ENCODE results near the gene PARP15.

PARP15 gene

GRCh38 chr3:122598151-122598550, 20.7 kb downstream of the PARP15 start:
- Histone ChIP-seq H3K4me3 (ENCODE audit: control insufficient read depth in 1 of 7, extremely low read depth in 1 of 7, insufficient read depth in 4 of 7, low read depth in 2 of 7, low read length in 6 of 7) (no peak overlapping the region), H3K27me3 (replicated peaks in 2 of 5; ENCODE audit: control insufficient read depth in 4 of 5, insufficient read depth in 5 of 5, low read length in 4 of 5) (no peaks in the 10 kb centered on the region), H3K9me3 (ENCODE audit: control extremely low read depth in 1 of 5, control insufficient read depth in 4 of 5, insufficient read depth in 2 of 5, low read depth in 1 of 5, low read length in 4 of 5) (peaks cover 0 to 2% (median 0%) of the 10 kb centered on the region in 5 experiments), H3K36me3 (ENCODE audit: control insufficient read depth in 4 of 4, insufficient read depth in 4 of 4, low read length in 3 of 4) (no peaks in the 10 kb centered on the region), H3K27ac (ENCODE audit: insufficient read depth in 1 of 2, low read depth in 1 of 2, low read length in 2 of 2, poor library complexity in 1 of 2, severe bottlenecking in 2 of 2) (no peak overlapping the region), H3K4me1 (ENCODE audit: control extremely low read depth in 1 of 4, control insufficient read depth in 4 of 4, insufficient read depth in 4 of 4, low read length in 3 of 4) (peaks cover 0 to 2% (median 0%) of the 10 kb centered on the region in 4 experiments)
- 93% methylated on average over 2 of the region's 3 CpGs for WGBS (ENCODE audit: insufficient coverage)
- no peak for DNase-seq
- ChIA-PET CTCF (interaction anchor here (0.9 kb wide), 1 partner anchor 11 kb away, joined by 3 read pairs; no protein-coding TSS in a partner anchor), POLR2A (no interaction called here)

DNA sequence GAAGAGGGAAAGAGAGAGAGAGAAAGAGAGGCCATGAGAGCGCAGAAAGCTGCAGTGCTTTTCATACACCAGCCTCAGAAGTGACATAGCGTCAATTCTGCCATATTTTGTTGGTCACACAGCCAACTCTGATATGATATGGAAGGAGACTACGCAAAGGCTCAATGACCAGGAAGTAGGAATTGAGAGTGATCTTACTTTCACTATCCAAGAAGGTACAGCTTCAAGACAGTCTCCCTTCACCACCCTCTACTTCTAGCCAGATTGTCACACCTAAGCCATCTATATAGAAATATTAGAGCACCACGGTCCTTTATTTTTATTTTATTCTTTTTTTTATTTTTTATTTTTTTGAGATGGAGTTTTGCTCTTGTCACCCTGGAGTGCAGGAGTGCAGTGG, 21.1 kb downstream of the PARP15 start:
- H3K9me3 ChIP-seq (ENCODE audit: control extremely low read depth in 1 of 5, control insufficient read depth in 4 of 5, insufficient read depth in 2 of 5, low read depth in 1 of 5, low read length in 4 of 5) = peaks cover 0 to 2% (median 0%) of the 10 kb centered on the region in 5 experiments
- H3K27ac ChIP-seq (ENCODE audit: insufficient read depth in 1 of 2, low read depth in 1 of 2, low read length in 2 of 2, poor library complexity in 1 of 2, severe bottlenecking in 2 of 2) = no peak overlapping the region
- H3K36me3 ChIP-seq (ENCODE audit: control insufficient read depth in 4 of 4, insufficient read depth in 4 of 4, low read length in 3 of 4) = no peaks in the 10 kb centered on the region
- H3K4me1 ChIP-seq (ENCODE audit: control extremely low read depth in 1 of 4, control insufficient read depth in 4 of 4, insufficient read depth in 4 of 4, low read length in 3 of 4) = peaks cover 0 to 2% (median 0%) of the 10 kb centered on the region in 4 experiments
- ChIA-PET CTCF (interaction anchor here (0.9 to 1.5 kb wide), 2 partner anchors 11 to 14 kb away, joined by 3 read pairs; no protein-coding TSS in a partner anchor), POLR2A (no interaction called here)
- 92% methylated on average over 2 of the region's 4 CpGs for WGBS (ENCODE audit: insufficient coverage)
- no peaks in the 10 kb centered on the region for H3K27me3 ChIP-seq (replicated peaks in 2 of 5; ENCODE audit: control insufficient read depth in 4 of 5, insufficient read depth in 5 of 5, low read length in 4 of 5)
- H3K4me3 ChIP-seq (ENCODE audit: control insufficient read depth in 1 of 7, extremely low read depth in 1 of 7, insufficient read depth in 4 of 7, low read depth in 2 of 7, low read length in 6 of 7) = no peak overlapping the region
- no peak for DNase-seq

DNA sequence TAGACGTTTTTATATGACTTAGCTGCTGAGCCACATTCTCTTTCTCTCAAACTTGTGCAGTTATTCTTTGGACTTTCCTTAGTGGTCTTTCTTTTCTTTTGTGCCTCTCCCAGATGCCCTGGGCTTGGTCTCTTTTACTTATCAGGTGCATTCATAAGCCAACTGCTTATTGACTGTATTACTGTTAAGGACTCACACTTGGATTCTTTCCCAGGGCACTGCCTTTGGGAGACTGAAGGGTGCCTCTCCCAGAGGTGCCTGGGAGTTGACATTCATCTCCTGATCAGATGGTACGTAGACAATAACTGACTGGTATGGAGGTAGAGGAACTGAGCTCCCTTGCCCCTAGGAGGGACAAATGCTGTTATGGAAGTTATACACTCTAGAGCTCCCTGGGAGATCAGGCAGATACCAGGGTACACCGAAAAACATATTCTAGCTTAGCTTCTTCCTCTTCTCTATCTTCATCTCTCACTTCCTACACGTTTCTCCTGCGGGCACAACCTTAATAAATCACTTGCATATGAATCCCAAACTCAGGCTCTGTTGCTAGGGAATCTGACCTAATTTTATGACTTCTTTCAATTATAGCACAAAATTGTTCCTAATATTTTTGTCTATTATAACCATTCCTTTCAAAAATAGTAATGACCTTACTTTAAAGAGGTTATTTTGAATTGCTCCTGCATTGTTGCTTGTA, 24.7 kb downstream of the PARP15 start:
- DNase-seq = no peak
- H3K9me3 ChIP-seq (ENCODE audit: control extremely low read depth in 1 of 5, control insufficient read depth in 4 of 5, insufficient read depth in 2 of 5, low read depth in 1 of 5, low read length in 4 of 5) = no peaks in the 10 kb centered on the region
- H3K27me3 ChIP-seq (replicated peaks in 2 of 5; ENCODE audit: control insufficient read depth in 4 of 5, insufficient read depth in 5 of 5, low read length in 4 of 5) = no peaks in the 10 kb centered on the region
- H3K4me1 ChIP-seq (ENCODE audit: control extremely low read depth in 1 of 4, control insufficient read depth in 4 of 4, insufficient read depth in 4 of 4, low read length in 3 of 4) = peaks cover 0 to 2% (median 0%) of the 10 kb centered on the region in 4 experiments
- H3K27ac ChIP-seq (ENCODE audit: insufficient read depth in 1 of 2, low read depth in 1 of 2, low read length in 2 of 2, poor library complexity in 1 of 2, severe bottlenecking in 2 of 2) = no peak overlapping the region
- peaks cover 0 to 4% (median 0%) of the 10 kb centered on the region in 4 experiments for H3K36me3 ChIP-seq (ENCODE audit: control insufficient read depth in 4 of 4, insufficient read depth in 4 of 4, low read length in 3 of 4)
- no peak overlapping the region for H3K4me3 ChIP-seq (ENCODE audit: control insufficient read depth in 1 of 7, extremely low read depth in 1 of 7, insufficient read depth in 4 of 7, low read depth in 2 of 7, low read length in 6 of 7)
- ChIA-PET CTCF (no interaction called here), POLR2A (no interaction called here)
- 43% methylated on average over 3 of the region's 5 CpGs for WGBS (ENCODE audit: insufficient coverage)

- WGBS (ENCODE audit: insufficient coverage) = 100% methylated on average over 2 of the region's 2 CpGs
These were observed 25.6 kb downstream of the PARP15 start for GRCh38 chr3:122603056-122603455.

GRCh38 chr3:122606330-122606729, 28.9 kb downstream of the PARP15 start:
- Histone ChIP-seq H3K27ac (ENCODE audit: insufficient read depth in 1 of 2, low read depth in 1 of 2, low read length in 2 of 2, poor library complexity in 1 of 2, severe bottlenecking in 2 of 2) (no peak overlapping the region), H3K36me3 (ENCODE audit: control insufficient read depth in 4 of 4, insufficient read depth in 4 of 4, low read length in 3 of 4) (peaks cover 0 to 11% (median 2%) of the 10 kb centered on the region in 4 experiments), H3K4me1 (ENCODE audit: control extremely low read depth in 1 of 4, control insufficient read depth in 4 of 4, insufficient read depth in 4 of 4, low read length in 3 of 4) (peaks cover 0 to 2% (median 0%) of the 10 kb centered on the region in 4 experiments), H3K27me3 (replicated peaks in 2 of 5; ENCODE audit: control insufficient read depth in 4 of 5, insufficient read depth in 5 of 5, low read length in 4 of 5) (no peaks in the 10 kb centered on the region), H3K9me3 (ENCODE audit: control extremely low read depth in 1 of 5, control insufficient read depth in 4 of 5, insufficient read depth in 2 of 5, low read depth in 1 of 5, low read length in 4 of 5) (no peaks in the 10 kb centered on the region), H3K4me3 (ENCODE audit: control insufficient read depth in 1 of 7, extremely low read depth in 1 of 7, insufficient read depth in 4 of 7, low read depth in 2 of 7, low read length in 6 of 7) (no peak overlapping the region)
- POLR2A ChIA-PET = no interaction called here
- WGBS (ENCODE audit: insufficient coverage) = 100% methylated on average over 2 of the region's 4 CpGs
- CTCF ChIA-PET = no interaction called here
- no peak for DNase-seq

More at GRCh38 chr3:122603056-122603455, 25.6 kb downstream of the PARP15 start:
- Histone ChIP-seq H3K4me3 (ENCODE audit: control insufficient read depth in 1 of 7, extremely low read depth in 1 of 7, insufficient read depth in 4 of 7, low read depth in 2 of 7, low read length in 6 of 7) (no peak overlapping the region), H3K9me3 (ENCODE audit: control extremely low read depth in 1 of 5, control insufficient read depth in 4 of 5, insufficient read depth in 2 of 5, low read depth in 1 of 5, low read length in 4 of 5) (no peaks in the 10 kb centered on the region), H3K36me3 (ENCODE audit: control insufficient read depth in 4 of 4, insufficient read depth in 4 of 4, low read length in 3 of 4) (peaks cover 0 to 4% (median 0%) of the 10 kb centered on the region in 4 experiments), H3K4me1 (ENCODE audit: control extremely low read depth in 1 of 4, control insufficient read depth in 4 of 4, insufficient read depth in 4 of 4, low read length in 3 of 4) (peaks cover 0 to 2% (median 0%) of the 10 kb centered on the region in 4 experiments), H3K27ac (ENCODE audit: insufficient read depth in 1 of 2, low read depth in 1 of 2, low read length in 2 of 2, poor library complexity in 1 of 2, severe bottlenecking in 2 of 2) (no peak overlapping the region), H3K27me3 (replicated peaks in 2 of 5; ENCODE audit: control insufficient read depth in 4 of 5, insufficient read depth in 5 of 5, low read length in 4 of 5) (no peaks in the 10 kb centered on the region)
- CTCF ChIA-PET = no interaction called here
- no peak for DNase-seq
- POLR2A ChIA-PET = no interaction called here

GRCh38 chr3:122608916-122609315, 31.5 kb downstream of the PARP15 start:
- ChIA-PET CTCF (no interaction called here), POLR2A (no interaction called here)
- H3K4me1 ChIP-seq (ENCODE audit: control extremely low read depth in 1 of 4, control insufficient read depth in 4 of 4, insufficient read depth in 4 of 4, low read length in 3 of 4) = no peaks in the 10 kb centered on the region
- WGBS (ENCODE audit: insufficient coverage) = no CpG with 5 or more reads among the region's 1 CpG
- no peak for DNase-seq
- H3K27ac ChIP-seq (ENCODE audit: insufficient read depth in 1 of 2, low read depth in 1 of 2, low read length in 2 of 2, poor library complexity in 1 of 2, severe bottlenecking in 2 of 2) = no peak overlapping the region
- H3K9me3 ChIP-seq (ENCODE audit: control extremely low read depth in 1 of 5, control insufficient read depth in 4 of 5, insufficient read depth in 2 of 5, low read depth in 1 of 5, low read length in 4 of 5) = no peaks in the 10 kb centered on the region
- no peaks in the 10 kb centered on the region for H3K27me3 ChIP-seq (replicated peaks in 2 of 5; ENCODE audit: control insufficient read depth in 4 of 5, insufficient read depth in 5 of 5, low read length in 4 of 5)
- H3K36me3 ChIP-seq (ENCODE audit: control insufficient read depth in 4 of 4, insufficient read depth in 4 of 4, low read length in 3 of 4) = peaks cover 0 to 16% (median 2%) of the 10 kb centered on the region in 4 experiments
- H3K4me3 ChIP-seq (ENCODE audit: control insufficient read depth in 1 of 7, extremely low read depth in 1 of 7, insufficient read depth in 4 of 7, low read depth in 2 of 7, low read length in 6 of 7) = no peak overlapping the region

DNA sequence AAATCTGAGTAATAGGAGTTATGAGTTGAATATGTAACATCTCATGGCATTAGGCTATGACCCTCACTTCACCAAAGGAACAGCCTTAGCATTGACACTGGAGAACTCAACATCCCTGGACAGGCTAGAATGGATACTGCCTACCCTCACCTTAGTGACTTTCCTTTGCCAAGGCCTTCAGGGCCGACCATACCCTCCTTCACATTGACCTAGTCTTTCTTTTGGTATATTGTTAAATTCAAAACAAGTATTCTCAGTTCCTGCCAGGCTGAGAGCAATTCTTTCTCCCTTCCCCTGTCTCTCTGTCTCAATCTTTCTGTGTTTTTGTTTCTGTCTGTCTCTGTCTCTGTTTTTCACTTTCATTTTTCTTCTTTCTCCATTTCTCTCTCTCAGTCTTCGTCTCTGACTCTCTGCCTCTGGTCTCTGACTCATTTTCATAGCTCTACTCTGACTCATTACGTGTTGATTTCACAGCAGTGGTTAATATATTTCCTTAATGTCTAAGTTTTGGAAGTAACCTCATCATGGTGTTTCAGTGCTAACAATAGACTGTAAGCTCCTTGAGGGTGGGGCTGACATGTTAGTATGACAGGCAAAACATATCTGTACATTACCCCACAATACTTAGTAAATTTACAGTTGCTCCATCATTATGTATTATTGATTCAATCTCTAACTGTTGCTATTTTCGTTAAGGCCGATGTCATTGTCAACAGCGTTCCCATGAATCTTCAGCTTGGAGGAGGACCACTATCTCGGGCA, 32.5 kb downstream of the PARP15 start:
- no peaks in the 10 kb centered on the region for H3K27me3 ChIP-seq (replicated peaks in 2 of 5; ENCODE audit: control insufficient read depth in 4 of 5, insufficient read depth in 5 of 5, low read length in 4 of 5)
- no peak overlapping the region for H3K4me3 ChIP-seq (ENCODE audit: control insufficient read depth in 1 of 7, extremely low read depth in 1 of 7, insufficient read depth in 4 of 7, low read depth in 2 of 7, low read length in 6 of 7)
- DNase-seq = no peak
- no peak overlapping the region for H3K27ac ChIP-seq (ENCODE audit: insufficient read depth in 1 of 2, low read depth in 1 of 2, low read length in 2 of 2, poor library complexity in 1 of 2, severe bottlenecking in 2 of 2)
- H3K4me1 ChIP-seq (ENCODE audit: control extremely low read depth in 1 of 4, control insufficient read depth in 4 of 4, insufficient read depth in 4 of 4, low read length in 3 of 4) = no peaks in the 10 kb centered on the region
- WGBS (ENCODE audit: insufficient coverage) = 100% methylated on average over 5 of the region's 7 CpGs
- POLR2A ChIA-PET = no interaction called here
- CTCF ChIA-PET = no interaction called here
- peaks cover 0 to 16% (median 2%) of the 10 kb centered on the region in 4 experiments for H3K36me3 ChIP-seq (ENCODE audit: control insufficient read depth in 4 of 4, insufficient read depth in 4 of 4, low read length in 3 of 4)
- H3K9me3 ChIP-seq (ENCODE audit: control extremely low read depth in 1 of 5, control insufficient read depth in 4 of 5, insufficient read depth in 2 of 5, low read depth in 1 of 5, low read length in 4 of 5) = no peaks in the 10 kb centered on the region
